ENCODE results near the gene LHX4.
"Not testable (repeated sequence)": the region's sequence is repeated elsewhere in the genome, so short reads cannot be mapped to it uniquely, and the experiment has no call there.

The LHX4 gene

DNA sequence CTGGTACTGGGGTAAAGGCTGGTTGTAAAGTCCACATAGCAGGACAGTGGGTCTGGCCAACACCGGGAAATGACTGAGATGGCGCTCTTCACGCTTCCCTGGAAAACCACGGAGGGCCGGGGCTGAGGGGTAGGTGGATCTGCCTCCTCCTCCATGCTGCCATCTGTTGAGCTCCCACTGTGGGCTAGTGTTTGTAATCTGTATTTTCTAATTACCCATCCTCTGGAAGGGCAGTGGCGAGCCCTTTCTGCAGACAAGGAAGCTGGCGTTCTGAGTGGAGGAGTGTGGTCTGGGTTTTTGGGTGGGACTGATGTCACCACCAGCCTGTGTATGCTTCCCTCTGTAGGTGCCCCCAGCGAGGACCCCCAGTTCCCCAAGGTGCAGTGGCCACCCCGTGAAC is 34.1 kb upstream of the LHX4 start:
- in situ Hi-C loops (cut with MboI; ENCODE audit: low sequenced_read_pairs) = loop anchor here (25.0 kb wide), 1 partner anchor 484 kb away; no protein-coding TSS in a partner anchor

GRCh38 chr1:180196436-180197003 is 33.5 kb upstream of the LHX4 start:
- in situ Hi-C loops (cut with MboI; ENCODE audit: low sequenced_read_pairs) = loop anchor here (25.0 kb wide), 1 partner anchor 484 kb away; no protein-coding TSS in a partner anchor

DNA sequence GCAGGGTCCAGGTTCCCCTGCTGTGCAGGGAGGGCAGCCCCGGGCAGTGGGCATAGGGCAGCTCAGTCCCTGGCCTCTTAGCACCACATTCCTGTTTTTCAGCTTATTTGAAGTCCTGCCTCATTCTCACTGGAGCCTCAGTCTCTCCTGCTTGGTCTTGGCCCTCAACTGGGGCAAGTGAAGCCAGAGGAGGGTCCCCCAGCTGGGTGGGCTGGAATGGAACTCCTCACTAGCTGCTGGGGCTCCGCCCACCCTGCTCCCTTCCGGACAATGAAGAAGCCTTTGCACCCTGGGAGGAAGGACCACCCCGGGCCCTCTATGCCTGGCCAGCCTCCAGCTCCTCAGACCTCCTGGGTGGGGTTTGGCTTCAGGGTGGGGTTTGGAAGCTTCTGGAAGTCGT is 32.8 kb upstream of the LHX4 start:
- in situ Hi-C loops (cut with MboI; ENCODE audit: low sequenced_read_pairs) = loop anchor here (25.0 kb wide), 1 partner anchor 485 kb away; no protein-coding TSS in a partner anchor

GRCh38 chr1:180198196-180198595 is 31.9 kb upstream of the LHX4 start:
- in situ Hi-C loops (cut with MboI; ENCODE audit: low sequenced_read_pairs) = loop anchor here (25.0 kb wide), 1 partner anchor 486 kb away; no protein-coding TSS in a partner anchor

- in situ Hi-C loops (cut with MboI; ENCODE audit: low sequenced_read_pairs) = loop anchor here (25.0 kb wide), 1 partner anchor 486 kb away; no protein-coding TSS in a partner anchor
Observed at GRCh38 chr1:180198611-180199010, 31.5 kb upstream of the LHX4 start.

- in situ Hi-C loops (cut with MboI; ENCODE audit: low sequenced_read_pairs) = loop anchor here (25.0 kb wide), 1 partner anchor 487 kb away; no protein-coding TSS in a partner anchor
Observed at GRCh38 chr1:180199018-180199417, 31.0 kb upstream of the LHX4 start.

GRCh38 chr1:180201451-180202200 is 28.4 kb upstream of the LHX4 start:
- in situ Hi-C loops (cut with MboI; ENCODE audit: low sequenced_read_pairs) = no loop called here

DNA sequence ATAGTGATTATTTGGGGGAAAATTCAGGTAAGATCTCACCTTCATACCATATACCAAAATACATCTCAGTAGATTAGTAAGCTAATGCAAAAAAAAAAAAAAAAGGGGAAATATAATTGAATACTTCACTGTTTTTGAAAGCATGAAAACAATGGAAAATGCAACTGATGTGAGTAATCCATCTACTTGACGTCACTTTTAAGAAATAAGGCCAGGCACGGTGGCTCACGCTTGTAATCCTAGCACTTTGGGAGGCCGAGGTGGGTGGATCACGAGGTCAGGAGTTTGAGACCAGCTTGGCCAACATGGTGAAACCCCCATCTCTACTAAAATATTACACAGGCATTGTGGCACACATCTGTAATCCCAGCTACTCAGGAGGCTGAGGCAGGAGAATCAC is 27.5 kb upstream of the LHX4 start:
- in situ Hi-C loops (cut with MboI; ENCODE audit: low sequenced_read_pairs) = not testable (repeated sequence)

GRCh38 chr1:180204231-180204630 is 25.8 kb upstream of the LHX4 start:
- in situ Hi-C loops (cut with MboI; ENCODE audit: low sequenced_read_pairs) = no loop called here

GRCh38 chr1:180206581-180206980 is 23.5 kb upstream of the LHX4 start:
- in situ Hi-C loops (cut with MboI; ENCODE audit: low sequenced_read_pairs) = no loop called here

DNA sequence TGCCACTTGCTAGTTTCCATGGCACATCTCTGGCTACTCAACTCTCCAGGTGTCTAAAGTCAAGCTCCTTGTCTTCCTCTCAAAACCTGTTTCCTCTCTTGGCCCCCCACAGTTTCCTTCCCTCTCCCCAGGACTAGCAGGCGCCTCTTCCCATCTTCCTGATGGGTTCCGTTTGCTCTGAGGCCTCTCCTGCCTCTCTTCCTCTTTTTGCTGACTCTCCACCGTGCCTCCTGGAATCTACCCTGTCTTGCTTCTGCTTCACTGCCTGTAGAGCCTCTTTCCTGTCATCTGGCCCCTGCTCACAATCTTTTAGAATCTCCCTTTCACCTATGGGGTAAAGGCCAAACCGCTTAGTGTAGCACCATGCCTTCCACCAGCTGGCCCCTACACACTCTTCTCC is 21.8 kb upstream of the LHX4 start:
- in situ Hi-C loops (cut with MboI; ENCODE audit: low sequenced_read_pairs) = no loop called here

GRCh38 chr1:180210008-180210620 is 19.9 kb upstream of the LHX4 start:
- in situ Hi-C loops (cut with MboI; ENCODE audit: low sequenced_read_pairs) = no loop called here

DNA sequence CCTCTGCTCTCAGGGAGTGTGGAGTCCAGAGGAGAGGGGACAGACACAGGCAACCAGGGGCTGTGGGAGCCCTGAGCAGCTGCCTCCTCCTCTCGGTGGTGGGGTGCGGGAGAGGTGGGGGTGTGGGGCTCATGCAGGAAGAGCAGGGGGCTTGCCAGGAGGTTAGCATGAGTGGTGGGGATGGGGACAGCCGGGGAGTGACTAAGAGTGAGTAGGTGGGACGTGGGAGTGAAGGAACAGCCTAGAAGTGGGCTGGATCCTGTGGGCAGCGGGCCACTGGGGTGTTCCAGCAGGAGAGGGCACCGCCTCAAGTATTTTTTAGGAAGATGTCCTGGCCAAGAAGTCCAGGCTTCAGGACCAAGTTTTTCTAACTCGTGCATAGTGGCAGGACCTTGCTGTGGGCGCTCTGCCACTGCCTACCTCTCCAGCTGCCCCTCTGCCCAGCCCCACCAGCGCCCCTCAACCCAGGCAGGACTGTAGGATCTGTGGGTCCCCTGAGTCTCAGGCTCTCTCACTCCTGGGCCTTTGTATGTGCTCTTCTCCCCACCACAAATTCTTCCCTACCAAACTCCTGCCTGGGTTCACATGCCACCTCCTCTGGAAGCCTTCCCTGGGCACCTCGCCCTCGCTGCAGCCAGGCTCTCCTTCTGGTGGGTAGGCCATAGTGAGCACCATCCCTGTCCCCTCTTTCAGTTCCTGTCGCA is 18.8 kb upstream of the LHX4 start:
- in situ Hi-C loops (cut with MboI; ENCODE audit: low sequenced_read_pairs) = no loop called here

- in situ Hi-C loops (cut with MboI; ENCODE audit: low sequenced_read_pairs) = no loop called here
Observed at GRCh38 chr1:180211860-180212229, 18.2 kb upstream of the LHX4 start.

- in situ Hi-C loops (cut with MboI; ENCODE audit: low sequenced_read_pairs) = no loop called here
Observed at GRCh38 chr1:180213401-180214170, 16.5 kb upstream of the LHX4 start.

DNA sequence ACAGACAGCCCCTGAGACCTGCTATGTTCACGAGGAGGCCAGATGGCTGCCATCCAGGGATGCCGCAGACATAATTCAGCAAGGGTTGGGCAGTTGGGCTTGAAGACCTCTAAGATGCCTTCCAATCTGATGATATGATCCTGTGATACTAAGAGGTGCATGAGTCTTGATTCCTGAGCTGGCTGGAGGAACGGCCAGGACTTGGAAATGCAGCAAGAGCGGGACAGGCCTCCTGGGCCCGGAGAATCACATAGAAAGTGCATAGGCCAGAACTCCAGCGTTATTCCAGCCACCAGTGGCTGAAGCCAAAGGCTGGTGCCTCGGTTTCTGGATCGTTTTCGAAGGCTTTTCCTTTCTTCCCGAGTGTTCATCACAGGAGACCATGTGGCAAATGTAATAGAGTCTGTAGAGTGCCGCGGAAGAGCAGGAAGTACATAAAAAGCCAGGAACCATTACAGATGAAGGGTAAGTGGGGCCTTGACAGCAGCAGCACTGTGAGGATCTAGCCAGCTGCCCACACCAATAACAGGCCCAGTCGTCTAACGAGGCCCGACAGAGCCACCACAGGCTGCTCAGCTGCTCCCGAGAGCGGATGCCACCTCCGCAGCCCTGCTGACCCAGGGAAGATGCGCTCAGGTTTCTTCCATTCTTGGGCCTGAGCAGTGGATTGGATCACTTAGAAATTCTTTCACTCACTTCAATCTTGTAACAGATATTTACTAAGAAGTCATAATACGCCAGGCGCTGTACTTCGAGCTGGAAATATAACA is 14.0 kb upstream of the LHX4 start:
- in situ Hi-C loops (cut with MboI; ENCODE audit: low sequenced_read_pairs) = no loop called here

DNA sequence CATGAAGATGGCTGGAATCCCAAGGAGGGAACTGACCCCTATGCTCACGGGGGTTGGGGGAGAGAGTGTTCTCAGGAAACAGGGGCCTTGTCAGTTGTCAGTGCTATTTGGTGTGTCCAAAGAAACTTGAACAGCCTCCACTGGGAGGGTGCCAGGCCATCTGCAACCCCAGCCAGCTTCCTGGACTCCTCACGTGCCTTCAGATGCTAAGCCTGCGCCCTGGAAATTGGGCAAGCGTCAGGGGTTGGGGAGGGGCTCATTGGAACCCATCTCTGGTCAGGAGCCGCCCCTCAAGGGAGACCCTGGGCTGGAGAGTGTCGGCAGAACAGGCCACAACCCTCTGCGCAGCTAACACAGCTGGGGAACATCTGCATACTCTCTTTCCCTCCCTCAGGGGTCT is 13.1 kb upstream of the LHX4 start:
- in situ Hi-C loops (cut with MboI; ENCODE audit: low sequenced_read_pairs) = no loop called here

DNA sequence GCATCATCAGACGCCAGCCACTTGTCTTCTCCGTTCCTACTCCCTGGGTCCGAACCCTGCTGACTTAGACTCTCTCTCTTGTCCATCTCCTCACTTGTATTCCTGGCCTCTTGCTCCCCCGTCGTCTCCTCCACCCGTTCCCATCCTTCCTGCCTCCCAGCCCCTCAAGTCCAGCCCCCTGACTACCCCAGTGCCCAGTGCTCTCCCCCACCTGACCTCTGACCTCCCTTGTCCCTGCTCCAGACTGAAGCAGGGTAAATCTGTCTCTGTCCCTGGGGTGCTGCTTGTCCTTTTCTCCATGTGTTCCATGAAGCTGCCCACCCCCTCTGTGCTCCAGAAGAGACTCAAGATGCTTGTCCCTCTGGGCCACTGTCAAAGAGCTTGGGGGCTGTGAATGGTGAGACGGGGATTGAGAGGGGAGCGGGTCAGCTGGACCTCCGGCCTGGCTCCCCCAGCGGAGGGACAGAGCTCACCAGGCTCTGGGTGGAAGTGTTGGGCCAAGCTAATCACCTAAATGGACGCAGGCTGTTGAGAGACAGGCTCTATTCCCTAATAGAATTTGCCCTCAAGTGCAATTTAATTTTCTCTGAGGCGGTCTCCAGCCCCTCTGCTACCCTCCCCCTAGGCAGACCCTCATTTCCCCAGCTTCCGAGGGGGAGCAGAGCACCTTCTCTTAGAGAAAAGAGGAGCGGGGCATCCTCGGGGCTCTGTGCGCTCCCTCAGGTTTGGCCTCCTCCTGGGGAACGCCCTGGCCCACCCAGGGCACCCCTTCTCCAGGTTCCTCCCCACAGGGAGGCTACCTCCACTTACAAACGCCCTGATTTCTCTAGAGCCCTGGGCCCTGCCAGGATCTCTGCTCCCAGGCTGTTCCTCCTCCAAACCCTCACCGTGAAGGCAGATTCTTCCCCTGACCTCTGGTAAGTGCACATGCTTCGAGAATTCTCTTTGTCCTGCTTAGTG is 11.0 kb upstream of the LHX4 start:
- in situ Hi-C loops (cut with MboI; ENCODE audit: low sequenced_read_pairs) = no loop called here

GRCh38 chr1:180219776-180220175 is 10.3 kb upstream of the LHX4 start:
- in situ Hi-C loops (cut with MboI; ENCODE audit: low sequenced_read_pairs) = no loop called here

Data from HL-60/S4 (cell line).